SKM-1 (cell line): ENCODE results near the gene NFS1.
A peak's percentile ranks its signal among the peaks of the same experiment; 100 is the strongest.

Experiments used
- DNase-seq: peaks from one replicate; lab custom pipeline; 2025; ENCODE audit not compliant: unreplicated experiment; lab: John Stamatoyannopoulos, UW

NFS1 gene

DNA sequence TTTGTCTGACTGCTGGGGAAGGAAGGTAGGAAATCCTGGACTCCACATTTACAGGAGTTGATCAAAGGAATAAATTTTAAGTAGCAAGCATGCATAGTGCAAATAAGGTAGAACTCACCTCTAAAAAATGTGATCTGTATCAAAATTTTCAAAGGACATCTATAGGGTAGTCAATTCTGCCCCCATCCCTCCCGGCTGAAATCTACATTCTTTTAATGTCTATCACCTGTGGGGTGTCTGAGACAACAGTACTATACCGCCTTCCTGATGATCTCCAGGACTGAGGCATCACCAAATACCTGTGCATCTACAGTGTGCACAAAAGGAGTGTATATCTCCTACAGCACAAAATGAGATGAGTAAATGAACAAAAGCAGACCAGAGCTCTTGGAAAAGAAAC lies 54.3 kb downstream of the NFS1 start:
- DNase-seq = no peak

DNA sequence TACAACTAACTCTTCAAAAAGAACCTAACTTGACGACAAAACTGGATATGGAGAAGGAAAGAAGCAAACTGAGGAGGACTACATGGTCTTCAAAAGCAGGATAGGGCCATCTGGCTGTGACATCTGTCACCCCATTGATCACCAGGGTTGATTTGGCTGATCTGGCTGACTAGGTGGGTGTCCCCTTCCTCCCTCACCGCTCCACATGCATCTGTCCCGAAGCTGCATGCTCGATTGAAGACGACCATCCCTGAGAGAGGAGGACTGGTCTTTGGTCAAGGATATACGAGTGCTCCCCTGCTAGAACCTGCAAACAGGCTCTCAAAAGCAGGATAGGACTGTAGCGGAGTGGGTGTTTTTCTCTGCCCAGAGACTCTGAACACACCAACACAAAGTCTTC lies 56.1 kb downstream of the NFS1 start:
- no peak for DNase-seq

DNA sequence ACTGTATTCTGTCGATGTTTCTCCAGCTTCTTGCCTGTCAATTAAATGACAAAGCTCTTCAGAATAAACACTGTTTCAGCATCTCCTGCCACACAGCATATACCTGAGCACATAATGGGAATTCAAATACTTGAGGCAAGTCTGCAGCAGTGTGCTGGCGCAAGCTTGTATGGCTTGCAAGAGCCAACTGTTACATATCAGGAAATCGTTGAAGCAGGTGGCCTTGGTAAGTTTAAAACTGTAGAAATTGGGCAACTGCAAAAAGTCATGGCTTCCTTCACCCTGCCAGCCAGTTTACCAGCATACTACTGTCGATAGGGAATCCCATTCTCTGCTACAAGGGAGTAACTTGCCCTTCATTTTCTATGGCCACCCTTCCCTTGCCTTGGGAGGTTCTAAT lies 57.4 kb downstream of the NFS1 start:
- DNase-seq = no peak

DNA sequence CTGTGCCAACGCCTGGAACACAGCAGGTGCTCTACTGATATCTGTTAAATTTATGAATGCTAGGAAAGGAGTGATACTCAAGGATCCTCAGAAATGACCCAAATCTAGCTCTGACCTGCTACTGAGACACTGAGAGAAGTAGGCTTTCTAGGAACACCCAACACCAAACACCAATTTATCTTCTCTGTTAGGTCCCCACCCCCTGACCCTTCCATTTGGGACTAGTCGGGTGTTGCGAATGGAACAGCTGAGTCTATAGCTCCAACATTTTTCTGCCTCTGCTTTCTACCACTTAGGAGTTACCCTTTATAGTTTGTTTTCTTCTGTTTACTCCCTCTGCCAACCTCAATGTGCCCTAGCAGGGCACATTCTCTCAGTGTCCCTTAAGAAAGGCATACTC lies 58.4 kb downstream of the NFS1 start:
- no peak for DNase-seq

DNA sequence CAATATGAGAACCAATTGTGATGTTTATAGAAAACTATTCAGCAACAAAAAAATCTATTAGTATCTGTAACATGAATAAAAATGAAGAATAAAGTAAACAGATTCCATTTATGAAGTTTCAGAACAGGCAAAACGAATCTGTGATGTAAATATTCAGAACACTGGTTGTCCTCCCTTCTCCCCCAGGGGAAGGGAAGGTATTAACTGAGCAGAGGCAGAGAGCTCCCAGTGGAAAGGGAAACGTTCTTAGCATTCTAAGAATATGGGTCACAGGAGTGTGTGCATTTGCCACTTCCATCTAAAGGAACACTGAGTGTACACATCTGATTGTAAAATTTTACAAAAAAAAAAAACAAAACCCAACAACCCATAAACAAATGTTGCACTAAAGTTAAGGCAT lies 60.4 kb downstream of the NFS1 start:
- no peak for DNase-seq

DNA sequence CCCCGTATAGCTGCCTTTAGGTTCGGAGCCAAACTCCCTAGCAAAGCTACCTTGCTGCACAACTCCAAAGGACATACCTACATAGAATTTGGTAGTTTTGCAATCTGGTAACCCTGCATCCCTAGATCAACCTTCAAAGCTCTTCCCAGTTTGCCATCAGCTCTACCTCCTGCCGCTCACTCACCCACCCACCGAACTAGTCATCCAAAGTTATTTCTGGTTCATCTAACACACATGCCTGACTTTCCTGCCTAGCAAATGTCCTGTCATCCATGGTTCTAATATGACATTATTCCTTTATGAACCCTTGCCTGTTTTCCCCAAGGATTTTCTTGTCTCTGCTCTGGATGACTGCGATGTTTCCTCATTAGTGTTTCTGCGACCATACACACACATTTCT lies 61.9 kb downstream of the NFS1 start:
- DNase-seq = no peak

DNA sequence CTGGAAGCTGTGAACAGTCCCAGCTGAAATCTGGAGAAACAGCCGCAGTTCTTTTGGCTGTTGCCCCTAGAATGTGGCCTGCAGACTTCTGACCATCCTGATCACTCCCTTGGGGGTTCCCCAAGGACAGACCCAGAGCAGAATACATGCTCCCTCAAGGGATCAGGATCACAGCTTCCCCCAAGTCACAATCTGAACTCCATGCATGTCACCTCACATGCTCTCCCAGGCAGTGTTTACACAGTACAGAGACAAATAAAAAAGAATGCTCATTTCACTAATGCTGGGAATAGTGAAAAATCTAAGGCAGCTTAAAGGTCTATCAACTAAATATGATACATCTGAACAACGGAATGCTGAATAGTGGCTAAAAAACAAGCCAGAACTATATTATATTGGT lies 63.1 kb downstream of the NFS1 start:
- DNase-seq = no peak

DNA sequence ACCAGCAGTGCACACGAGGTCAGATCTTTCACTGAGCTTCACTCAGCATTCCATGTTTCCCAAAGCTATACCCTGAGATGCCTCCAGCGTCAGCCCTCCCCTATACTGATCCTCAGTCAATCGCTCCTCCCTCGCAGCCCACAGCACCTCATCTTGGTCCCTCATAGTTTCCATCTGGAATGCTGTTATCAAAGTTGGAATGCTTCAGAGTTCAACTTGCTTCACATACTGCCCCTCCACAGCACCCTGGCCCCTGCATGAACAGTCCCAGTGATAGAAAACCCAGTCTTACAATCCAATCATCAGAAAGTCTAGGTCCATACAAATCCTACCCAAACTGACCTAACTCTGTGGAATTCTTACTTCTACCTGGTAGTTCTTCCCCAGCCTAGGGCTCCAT lies 63.5 kb downstream of the NFS1 start:
- no peak for DNase-seq

DNA sequence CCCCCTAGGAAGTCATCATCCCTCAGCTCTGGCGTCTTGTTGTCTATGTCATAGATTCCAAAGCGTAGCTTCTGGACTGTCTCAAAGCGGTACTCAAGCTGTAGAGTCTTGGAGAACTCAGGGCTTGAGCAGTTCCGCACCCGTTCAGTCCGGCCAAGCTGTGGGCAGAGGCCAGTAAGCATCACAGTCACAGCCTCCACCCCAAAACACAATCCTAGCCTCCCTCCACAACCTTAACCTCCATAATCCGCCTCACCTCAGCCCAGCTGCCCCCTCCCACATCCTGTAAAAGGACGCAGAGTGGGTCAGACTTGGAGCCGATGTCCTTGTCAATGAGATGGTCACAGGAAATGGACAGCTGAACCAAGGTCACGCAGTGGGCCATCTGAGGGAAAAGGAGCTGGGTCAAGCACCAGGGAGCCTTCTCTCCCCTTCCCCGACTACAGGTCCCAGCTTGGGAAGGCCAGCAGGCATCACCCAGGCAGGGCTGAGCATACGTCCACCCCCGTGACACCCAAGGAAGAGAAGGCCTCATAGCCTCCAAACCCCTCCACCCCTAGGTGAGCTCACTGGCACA lies 66.5 kb downstream of the NFS1 start:
- DNase-seq = no peak

DNA sequence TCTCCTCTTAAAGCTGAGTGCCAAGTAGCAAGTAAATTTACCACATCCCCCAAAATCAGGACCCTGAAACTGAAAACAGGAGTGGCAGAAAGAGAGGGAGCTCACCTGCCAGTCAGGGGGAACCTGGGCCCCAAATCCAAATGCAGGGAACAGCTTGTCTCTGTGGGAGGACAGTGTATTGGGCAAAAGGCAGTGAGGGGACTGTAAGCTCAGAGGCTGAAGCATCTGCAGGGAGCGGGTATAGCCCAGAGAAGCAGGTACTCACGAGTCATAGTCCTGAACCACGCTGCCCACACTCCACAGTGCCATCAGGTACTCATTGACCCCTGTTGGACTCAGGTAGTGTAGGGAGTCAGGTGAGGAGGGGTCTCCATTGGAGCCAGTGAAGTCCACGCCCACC lies 68.5 kb downstream of the NFS1 start:
- no peak for DNase-seq

DNA sequence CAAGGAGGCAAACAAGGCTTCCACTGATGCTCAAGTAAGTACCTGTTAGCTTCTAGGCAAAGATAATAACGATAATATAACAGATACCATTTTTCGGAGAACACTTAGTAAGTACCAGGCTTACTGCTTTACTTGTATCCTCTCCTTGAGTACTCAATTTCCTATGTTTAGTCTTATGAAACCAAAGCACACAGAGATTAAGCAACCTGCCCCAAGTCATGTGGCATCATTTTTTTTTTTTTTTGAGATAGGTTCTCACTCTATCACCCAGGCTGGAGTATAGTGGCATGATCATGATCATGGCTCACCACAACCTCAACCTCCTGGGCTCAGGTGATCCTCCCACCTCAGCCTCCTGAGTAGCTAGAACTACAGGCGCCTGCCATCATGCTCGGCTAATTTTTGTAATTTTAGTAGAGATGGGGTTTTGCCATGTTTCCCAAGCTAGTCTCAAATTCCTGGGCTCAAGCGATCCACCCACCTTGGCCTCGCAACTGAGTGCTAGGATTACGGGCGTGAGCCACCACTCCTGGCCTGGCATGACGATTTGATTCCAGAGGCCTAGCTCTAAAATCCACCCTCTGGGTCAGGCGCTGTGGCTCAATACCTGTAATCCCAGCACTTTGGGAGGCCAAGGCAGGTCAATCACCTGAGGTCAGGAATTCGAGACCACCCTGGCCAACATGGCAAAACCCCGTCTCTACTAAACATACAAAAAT lies 69.6 kb downstream of the NFS1 start:
- DNase-seq = no peak

DNA sequence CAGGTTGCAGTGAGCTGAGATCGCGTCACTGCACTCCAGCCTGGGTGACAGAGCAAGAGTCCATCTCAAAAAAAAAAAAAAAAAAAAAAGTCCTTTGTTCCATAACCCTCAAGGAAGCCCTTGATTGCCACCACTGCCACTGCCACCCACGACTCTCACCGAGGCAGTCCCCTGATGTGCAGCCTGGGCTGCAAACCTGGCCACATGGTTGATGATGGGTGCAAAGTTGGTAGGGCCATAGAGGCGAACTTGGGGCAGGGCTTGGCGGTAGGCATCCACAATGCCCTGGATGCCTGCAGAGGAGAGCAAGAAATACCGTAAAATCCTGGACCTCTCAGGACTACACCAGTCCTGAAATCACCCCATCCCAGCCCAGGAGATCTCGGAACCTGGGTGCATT lies 72.0 kb downstream of the NFS1 start:
- DNase-seq = no peak

DNA sequence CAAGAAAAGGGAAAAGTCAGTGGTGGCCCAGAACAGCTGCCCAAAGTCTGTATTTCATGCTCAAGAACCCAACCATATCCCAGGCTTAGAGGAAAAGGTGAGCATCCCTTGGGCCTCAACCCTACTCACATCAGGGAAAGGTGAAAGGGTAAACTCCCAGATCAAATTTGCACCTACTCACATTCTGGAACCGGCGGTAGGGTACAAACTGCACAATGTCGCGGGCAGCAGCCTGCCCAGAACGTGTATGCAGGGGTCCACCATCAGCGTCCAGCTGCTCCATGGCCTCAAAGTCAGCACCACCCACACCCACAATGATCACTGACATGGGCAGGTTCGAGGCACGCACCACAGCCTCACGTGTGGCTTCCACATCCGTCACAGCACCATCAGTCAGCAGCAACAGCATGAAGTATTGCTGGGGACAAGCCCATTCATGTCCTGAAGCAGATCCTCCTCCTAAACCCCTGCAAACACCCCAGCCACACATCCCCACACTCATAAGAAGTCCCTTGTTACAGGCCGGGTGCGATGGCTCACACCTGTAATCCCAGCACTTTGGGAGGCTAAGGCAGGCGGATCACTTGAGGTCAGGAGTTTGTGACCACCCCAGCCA lies 72.7 kb downstream of the NFS1 start:
- DNase-seq = no peak

DNA sequence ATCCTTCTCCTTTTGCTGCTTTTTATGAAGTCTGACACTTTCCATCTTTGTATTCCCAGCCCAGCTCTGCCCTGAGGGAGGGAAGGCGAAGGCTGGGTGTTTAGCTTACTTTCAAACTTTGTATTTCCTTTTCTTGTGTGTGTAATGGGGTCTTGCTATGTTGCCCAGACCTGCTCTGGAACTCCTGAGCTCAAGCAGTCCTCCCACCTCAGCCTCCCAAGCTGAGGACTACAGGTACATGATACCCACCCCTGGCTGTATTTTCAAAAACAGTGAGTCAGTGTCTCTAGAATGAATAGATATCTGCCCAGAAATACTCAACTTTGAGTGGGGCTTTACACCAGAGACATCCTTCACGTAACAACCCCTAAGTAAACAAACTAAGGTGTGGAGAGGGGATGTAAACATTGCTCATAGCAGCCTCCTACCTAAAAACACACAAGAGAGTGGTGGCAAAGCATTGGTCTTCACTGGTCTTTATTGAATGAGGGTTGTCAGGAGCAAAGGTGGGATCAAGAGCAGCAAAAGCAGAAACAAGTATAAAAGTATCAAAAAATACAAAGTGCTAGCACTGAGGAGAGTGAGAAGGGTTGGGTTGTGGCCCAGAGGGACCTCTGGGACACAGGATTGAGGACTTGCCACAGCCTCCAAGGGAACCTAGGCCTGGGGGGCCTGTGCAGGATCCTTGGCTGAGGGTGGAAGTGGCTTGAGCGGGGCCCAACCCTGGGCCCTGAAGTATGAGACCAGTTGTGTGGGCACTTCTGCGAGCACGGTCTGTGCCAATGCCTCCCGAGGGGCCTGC lies 73.4 kb downstream of the NFS1 start:
- DNase-seq = no peak

DNA sequence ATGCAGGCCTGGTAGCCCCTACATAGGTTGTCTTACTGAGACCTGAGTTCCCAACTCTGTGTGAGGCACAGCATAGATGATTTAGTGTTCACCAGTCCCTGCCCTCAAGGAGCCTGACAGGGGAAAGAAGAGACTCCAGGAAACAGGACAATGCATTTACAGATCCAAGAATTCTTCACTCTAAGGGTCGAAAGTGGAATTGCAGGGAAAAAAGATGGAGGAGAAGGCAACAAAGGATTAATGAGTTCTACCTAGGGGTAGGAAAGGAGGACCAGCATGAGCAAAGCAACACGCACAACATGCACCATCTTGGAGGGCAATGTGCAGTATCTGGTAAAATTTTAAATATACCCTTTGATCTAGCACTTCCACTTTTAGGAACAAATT lies 77.6 kb downstream of the NFS1 start:
- no peak for DNase-seq

DNA sequence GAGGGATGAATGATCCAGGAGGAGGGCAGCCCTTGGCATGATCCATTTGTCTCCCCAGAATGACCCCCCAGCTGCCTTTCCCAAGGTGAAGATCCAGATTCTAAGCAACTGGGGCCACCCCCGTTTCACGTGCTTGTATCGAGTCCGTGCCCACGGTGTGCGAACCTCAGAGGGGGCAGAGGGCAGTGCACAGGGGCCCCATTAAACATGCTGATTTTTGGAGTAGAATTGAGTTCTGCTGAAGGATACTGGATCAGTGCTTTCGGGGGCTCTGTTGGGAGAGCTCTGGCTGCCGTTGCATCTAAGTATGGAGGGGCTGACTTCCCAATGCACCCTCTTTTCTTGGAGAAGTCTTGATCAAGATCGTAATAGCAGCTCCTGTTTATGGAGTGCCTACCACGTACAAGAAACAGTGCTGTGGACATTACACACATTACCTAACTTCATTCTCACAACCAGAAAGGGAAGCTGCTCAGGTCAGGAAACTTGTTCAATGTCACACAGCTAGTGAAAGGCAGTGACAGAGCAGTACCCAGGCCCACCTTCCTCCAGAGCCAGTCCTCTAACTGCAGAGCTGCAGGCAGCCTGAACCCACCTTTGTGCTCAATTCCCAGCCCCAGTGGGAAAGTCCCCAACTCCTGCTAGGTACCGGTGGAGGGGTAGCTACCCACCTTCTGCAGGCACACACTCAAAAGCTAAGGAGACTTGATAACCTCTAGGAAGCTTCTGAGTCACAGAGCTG lies 78.2 kb downstream of the NFS1 start:
- DNase-seq = no peak

DNA sequence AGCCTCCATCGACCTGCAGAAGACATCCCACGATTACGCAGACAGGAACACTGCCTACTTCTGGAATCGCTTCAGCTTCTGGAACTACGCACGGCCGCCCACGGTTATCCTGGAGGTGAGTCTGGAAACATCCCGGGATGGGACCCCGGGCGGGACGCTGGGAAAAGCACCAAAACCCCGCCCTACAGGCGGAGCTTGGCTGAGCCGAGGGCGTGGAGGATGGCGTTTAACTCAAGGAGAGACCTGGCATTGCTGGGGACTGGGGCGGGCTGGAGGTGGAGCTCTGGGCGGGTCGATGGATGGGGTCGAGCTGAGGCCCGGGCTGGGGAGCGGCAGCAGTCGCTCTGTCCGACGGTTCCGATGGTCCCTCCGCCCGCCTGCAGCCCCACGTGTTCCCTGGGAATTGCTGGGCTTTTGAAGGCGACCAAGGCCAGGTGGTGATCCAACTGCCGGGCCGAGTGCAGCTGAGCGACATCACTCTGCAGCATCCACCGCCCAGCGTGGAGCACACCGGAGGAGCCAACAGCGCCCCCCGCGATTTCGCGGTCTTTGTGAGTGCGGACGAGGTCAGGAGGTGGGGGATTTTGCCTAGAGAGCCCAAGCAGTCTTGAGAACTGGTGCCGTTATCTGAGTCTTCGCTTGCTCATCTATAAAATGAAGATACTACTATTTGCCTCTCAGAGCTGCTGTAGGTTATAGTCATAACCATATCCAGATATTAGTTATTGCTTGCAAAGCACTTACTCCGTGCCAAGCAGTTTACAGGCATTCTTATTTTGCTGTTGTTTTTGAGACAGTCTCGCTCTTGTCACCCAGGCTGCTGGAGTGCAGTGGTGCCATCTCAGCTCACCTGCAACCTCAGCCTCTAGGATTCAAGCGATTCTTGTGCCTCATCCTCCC lies 79.7 kb downstream of the NFS1 start:
- peak; percentile 26 for DNase-seq

DNA sequence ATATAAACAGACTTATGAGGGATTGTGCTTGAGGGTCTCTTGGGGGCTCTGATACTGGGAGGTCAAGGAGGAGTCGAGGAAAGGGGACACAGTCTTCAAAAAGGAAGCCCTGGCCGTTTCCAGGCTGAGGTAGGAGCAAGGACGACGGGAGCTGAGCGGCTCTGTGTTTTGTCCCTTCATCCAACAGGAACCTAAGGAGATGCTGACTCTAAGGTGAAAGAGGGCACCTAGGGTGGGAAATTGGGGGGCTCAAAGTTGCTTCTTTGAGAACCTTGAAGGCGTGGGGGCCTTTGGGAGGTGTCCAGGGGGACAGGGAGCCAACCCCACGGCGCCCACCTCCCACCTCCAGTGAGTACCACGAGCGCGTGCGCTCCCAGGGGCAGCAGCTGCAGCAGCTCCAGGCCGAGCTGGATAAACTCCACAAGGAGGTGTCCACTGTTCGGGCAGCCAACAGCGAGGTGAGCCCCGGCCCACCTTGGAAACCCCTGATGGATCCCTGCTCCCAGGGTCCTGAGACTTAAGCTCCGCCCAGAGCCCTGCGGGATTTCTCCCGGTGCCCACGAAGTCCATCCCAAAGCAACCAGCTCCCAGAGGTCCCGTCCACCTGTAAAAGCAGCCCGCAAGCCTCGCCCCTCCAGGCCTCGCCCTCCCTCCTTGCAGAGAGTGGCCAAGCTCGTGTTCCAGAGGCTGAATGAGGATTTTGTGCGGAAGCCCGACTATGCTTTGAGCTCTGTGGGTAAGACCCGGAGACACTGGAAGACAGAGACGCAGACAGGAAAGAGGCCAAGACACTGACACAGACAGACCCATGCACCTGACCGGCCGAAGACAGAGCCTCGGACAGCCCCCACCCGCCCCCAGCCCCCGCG lies 80.7 kb downstream of the NFS1 start:
- no peak for DNase-seq
